ENCODE data around the gene DIS3L2.

The DIS3L2 gene

DNA sequence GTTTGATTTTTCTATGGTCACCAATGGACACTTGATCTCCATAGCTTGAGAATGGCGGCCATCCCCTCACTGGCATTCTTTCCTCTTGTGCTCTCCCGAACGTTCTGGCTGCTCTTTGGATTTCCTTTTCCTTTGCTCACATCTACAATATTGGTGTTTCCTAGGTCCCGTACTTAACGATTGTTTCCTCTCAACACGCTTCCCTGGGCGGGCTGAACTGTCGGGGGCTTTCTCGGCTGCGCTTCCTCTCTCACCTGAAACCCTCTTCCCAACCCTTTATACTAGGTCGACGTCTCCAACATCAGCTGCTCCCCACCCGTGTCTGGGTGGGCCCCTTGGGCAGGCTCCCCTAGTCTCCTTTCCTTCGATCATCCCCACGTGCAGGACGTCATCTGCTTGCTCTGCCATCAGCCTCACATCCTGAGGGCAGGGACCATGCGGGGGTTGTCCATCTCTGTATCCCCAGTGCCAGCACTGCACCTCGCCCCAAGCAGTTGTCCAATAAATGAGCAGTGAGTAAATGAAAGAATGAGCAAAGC lies 634 bp upstream of the DIS3L2 start:
- DNase-seq, result no peak

DNA sequence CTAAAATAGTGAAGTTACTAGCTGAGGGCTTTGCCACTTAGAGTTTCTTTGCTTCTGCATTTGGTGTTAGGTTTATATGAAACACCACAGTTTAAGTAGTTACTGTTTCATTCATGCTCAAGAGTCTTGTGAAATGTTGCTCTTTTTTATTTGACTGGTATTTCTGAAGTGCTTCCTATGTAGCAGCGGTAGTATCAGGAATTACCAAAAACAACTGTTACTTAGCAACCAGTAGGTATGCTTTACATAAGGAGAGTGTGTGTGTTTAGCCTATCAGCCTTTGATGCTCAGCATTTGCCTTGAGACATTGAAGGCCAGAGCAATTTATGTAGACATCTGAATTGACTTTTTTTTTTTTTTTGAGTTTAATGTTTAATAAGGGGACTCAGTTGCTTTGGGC lies 3.6 kb downstream of the DIS3L2 start:
- no peak for DNase-seq

DNA sequence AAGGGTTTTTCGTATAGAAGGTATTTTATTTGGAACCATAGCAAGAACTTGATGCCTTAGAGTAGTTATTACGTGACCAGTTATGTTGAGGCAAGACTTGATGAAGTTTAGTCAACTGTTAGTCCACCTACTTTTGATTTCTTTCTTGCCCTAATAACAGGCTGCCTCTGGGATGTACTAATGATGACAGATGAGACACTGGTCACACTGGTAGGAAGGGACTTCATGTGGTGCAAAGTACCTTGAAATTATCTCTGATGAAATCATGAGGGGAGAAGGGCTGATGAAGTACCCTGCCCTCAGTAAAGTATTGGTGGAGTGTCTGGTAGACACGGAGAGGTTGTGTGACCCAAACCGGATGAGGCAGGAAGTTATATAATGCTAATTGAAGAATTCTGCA lies 5.4 kb downstream of the DIS3L2 start:
- DNase-seq, result no peak

DNA sequence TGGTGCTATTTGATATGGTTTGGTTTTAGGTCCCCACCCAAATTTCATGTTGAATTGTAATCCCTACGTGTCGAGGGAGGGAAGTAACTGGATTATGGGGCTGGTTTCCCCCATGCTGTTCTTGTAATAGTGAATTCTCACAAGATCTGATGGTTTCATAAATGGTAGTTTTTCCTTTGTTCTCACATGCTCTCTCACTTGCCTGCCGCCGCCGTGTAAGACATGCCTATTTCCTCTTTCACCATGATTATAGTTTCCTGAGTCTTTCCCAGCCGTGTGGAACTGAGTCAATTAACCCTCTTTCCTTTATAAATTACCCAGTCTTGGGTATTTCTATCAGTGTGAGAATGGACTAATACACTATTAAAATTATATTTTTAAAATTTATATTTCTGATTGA lies 7.3 kb downstream of the DIS3L2 start:
- DNase-seq, result no peak

DNA sequence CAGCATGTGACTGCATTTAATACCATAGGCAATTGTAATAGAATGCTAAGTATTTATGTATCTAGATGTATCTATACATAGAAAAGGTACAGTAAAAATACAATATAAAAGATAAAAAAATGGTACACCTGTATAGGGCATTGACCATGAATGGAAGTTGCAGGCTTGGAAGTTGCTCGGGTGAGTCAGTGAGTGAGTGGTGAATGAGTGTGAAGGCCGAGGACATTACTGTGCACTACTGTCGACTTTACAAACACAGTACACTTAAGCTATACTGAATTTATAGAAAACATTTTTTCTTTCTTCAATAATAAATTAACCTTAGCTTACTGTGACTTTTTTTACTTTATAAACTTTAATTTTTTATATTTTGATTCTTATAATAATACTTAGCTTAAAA lies 8.9 kb downstream of the DIS3L2 start:
- no peak for DNase-seq

DNA sequence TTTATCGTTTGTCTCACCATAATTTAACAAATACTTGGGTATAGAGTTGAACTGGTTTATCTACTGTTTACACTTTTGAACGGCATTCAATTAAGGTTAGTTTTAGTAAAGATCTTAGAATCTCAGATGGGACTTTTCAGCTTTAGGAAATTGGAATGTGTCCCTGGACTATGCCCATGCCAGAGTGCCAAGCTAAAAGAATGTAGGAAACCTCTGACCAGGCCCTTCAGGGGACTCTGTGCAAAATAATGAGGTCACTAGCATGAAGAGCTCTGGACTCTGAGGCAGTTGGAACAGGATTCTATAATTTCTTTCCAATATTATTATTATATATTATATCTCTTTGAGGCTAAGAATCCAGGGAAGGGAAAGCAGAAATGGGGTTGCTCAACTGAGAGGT lies 13.5 kb downstream of the DIS3L2 start:
- no peak for DNase-seq

DNA sequence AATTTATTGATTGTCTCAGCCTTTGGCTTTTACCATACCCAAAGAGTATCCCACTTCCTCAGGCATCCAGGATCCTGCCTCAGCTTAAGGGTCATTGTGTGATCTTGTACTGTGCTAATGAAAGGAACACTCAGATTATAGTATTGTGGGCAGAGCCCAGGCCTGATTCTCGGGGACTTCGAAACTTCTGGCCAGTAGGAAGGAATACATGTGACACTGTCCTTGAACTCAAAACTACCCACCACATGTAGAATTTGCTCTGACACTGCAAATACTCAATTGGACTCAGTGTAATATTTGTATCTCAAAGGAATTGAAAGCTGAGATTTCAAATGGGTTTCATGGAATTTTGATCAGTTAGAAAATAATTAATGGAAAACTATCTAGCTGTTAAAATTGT lies 15.9 kb downstream of the DIS3L2 start:
- DNase-seq, result no peak

DNA sequence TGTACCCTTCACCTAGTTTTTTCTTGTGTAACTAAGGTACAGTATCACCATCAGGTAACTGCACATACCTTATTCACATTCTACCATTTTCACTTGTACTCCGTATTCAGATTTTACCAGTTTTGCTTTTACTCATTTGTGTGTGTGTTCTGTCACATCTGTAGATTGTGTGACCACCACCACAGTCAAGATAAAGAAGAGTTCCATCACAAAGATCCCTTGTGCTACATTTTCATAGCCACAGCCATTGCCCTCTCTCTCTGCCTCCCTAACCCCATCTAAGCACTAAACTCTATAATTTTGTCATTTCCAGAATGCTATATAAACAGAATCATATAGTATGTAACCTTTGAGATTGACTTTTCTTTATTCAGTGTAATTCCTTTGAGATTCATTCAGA lies 23.5 kb downstream of the DIS3L2 start:
- DNase-seq, result no peak

DNA sequence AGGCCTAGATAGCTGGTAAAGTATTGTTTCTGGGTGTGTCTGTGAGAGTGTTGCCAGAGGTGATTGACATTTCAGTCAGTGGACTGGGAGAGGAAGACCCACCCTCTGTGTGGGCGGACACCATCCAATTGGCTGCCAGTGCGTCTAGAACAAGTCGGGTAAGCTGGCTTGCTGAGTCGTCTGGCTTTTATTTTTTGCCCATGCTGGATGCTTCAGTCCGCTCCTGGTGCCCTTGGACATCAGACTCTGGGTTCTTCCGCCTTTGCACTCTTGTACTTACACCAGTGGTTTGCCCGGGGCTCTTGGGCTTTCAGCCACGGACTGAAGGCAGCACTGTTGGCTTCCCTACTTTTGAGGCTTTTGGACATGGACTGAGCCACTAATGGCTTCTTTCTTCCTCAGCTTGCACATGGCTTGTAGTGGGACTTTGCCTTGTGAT lies 24.3 kb downstream of the DIS3L2 start:
- no peak for DNase-seq

DNA sequence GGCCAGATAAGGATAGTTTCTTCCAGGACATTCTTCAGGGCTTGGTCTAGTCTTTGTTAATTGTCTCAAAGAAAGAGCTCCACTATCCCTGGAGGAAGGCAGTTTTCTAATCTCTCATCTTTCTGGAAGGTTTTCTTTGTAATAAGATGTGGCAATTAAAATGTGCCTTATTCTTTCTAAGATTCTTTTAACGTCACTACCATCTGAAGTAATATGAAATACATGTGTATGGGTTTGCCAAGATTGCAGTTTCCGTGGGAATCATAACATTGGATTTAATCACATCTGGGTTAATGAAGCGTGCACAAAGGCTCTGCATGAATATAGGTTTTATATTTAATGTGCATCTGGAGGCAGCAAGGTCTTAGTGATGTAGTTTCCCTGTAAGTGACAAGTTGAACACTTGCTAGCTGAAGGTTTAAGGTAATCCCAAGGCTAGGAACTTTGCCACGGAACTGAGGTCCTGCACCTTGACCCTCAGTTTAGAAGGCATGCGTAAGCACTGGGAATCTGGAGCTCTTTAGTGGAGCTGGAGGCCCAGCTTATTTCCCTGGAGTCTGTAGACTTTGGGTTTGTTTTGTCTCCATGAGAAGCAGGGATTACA lies 25.7 kb downstream of the DIS3L2 start:
- no peak for DNase-seq

DNA sequence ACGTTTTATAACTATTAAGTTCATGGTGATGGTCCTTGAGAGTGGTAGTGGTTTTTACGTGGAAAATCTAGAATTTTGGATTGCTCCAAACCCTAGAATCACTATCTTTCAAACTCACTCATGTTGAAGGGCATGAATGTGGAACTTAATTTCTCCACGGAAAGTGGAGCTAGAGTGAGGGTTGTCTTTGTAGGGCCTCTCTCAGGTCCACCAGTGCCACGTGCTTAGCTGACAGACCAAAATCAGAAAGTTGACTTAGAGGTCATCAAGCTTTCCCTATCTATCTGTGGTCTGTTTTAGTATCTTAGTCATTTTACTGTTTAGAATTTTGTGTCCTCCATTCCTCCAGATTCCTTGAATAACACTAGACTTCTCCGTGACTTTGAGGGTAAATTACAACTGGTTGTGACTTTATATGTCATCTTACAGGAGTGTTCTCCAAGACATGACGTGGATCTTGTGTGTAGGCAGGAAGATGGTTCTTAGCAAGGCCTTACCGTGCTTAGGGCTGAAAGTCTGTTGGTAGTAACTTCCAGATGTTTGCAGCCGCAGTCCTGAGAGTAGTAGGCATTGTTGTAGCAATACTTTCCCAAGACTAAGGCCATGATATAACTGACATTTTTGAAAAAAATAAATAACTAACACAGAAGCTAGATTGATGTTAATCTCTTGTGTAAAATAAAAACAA lies 26.8 kb downstream of the DIS3L2 start:
- DNase-seq, result no peak

DNA sequence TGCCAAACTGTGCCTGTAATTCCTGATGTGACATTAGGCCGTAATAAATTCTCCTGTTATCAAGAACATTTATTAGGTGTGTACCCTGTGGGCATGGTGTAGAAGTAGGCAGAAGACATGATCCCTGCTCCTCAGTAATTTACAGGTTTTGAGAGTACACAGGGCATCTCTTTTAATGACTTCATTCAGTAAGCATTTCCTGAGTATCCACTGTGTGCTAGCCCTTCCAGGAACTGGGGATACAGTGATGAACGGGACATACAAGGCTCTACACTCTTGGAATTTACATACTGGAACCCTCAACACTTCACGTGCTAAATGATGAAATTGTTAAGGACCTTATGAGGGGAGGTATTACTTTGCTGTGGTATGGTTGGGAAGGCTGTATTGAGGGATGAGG lies 30.2 kb downstream of the DIS3L2 start:
- no peak for DNase-seq

DNA sequence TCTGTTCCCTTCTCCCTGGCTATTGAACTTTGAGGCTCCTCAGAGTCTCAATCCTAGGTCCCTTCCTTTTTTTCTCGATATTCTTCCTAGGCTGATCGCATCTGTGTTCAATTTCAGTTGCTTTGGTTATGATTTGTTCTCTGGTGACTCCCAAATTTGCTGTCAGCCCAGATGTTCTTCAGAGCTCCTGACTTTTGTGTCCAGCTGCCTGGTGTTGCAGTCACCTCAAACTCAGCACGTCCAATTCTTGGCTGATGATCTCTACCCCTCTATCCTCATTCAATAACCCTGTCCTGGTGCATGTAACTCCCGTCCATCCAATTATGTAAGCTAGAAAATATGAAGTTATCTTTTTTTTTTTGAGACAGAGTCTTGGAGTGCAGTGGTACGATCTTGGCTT lies 31.4 kb downstream of the DIS3L2 start:
- no peak for DNase-seq

DNA sequence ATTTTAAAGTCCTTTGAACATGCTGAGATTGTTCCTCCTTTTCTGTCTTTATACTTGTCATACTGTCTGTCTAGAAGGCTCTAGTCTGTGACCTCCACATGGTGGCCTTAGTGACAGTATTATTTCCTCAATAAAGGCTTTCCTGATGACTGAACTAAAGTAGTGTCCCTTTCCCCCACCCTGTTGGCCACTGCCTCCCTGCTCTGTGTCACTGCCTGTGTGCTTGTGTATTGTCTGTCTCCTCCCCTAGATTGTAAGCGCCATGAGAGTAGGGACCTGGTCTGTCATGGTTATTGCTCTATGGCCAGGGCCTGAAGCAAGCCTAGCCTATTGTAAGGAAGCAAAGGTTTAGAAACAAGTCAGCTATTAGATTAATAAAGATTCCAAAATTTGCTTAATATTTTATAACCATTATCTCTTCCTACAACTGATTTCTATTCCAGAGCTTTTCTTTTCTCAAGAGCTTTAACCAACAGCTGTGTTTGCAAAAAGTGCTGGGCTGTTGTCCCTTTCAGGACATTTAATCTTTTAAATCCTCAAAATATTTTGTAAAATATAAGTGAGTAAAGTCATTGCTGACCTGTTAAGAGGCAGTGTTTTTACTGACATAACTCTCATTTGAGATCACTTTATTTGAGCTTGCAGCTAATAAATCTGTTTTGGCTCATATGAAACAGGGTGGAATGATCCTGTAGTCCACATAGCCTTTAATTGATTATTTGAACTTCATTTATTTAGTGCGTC lies 35.5 kb downstream of the DIS3L2 start:
- DNase-seq, result no peak

DNA sequence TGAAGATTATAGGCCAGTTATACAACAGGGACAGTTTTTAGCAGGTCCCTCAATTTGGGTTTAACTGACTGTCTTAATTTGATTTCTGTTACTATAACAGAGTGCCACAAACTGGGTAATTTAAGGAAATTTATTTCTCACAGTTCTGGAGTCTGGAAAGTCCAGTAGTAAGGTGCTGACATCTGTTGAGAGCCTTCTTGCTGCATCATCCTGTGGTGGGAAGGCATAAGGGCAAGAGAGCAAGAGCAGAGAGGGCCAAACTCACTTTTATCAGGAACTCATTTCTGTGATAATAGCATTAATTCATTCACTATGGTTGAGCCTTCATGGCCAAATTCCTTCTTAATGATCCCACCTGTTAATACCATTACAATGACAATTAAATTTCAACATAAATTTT lies 36.5 kb downstream of the DIS3L2 start:
- DNase-seq, result no peak

DNA sequence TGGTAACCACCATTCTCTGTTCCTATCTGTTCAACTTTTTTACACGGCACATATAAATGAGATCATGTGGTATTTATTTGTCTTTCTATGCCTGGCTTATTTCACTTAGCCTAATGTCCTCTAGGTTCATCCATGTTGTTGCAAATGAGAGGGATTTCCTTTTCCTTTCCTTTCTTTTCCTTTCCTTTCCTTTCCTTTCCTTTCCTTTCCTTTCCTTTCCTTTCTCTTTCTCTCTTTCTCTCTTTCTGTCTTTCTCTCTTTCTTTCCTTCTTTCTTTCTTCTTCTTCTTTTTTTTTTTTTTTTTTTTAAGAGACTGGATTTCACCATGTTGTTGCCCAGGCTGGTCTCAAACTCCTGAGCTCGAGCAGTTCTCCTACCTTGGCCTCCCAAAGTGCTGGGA lies 38.9 kb downstream of the DIS3L2 start:
- DNase-seq, result no peak

DNA sequence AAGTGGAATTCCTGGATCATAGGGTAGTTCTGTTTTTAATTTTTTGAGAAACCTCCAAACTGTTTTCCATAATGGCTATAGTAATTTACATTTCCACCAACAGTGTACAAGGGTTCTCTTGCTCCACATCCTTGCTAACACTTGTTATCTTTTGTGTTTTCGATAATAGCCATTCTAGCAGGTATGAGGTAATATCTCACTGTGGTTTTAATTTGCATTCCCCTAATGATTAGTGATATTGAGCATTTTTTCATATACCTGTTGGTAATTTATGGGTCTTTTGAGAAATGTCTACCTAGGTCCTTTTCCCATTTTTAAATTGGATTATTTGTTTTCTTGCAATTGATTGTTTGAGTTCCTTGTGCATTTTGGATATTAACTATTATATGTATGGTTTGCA lies 39.6 kb downstream of the DIS3L2 start:
- no peak for DNase-seq

DNA sequence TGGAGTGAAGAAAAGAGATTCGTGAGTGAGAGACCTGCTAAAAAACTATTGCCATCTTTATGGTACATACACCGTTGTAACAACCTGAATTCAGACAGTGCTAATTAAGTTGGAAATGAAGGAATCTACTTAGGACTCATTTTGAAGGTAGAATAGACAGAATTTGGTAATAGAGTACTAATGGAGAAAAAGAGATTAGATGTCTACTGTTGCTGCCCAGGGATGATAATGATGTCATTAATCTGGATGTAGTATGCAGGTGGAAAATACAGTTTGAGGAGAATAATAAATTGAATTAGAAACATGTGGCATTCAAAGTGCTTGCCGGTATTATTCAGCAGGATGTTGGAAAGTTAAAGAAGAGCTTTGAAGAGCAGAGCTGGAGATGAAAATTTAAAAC lies 44.7 kb downstream of the DIS3L2 start:
- DNase-seq, result no peak

DNA sequence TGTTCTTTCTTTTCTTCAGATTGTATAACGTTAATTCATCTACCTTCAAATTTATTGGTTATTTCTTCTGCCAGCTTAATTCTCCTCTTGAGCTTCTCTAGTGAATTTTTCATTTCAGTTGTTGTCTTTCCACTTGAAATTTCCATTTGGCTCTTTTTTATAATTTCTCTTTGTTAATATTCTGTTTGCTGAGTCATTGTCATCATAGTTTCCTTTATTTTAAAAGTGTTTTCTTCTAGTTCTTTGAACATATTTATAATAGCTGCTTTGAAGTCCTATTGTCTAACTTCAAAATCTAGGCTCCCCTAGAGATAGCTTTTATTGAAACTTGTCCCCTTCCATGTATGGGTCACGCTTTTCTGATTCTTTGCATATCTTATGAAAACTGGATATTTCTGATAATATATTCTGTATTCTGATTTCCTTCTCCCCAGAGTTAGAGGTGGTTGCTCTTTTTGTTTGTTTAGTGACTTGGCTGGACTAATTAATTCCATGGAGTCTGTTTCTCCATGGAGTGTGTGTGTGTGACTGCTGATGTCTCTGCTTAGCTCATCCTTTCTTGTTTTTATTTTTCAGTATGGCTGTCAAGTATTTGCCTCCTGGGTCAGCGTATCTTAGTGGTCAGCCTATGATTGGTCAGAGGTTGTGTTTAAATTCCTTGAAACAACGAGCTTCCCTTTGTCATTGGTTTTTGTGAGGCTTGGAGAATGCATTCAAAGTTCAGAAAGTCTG lies 47.6 kb downstream of the DIS3L2 start:
- no peak for DNase-seq

DNA sequence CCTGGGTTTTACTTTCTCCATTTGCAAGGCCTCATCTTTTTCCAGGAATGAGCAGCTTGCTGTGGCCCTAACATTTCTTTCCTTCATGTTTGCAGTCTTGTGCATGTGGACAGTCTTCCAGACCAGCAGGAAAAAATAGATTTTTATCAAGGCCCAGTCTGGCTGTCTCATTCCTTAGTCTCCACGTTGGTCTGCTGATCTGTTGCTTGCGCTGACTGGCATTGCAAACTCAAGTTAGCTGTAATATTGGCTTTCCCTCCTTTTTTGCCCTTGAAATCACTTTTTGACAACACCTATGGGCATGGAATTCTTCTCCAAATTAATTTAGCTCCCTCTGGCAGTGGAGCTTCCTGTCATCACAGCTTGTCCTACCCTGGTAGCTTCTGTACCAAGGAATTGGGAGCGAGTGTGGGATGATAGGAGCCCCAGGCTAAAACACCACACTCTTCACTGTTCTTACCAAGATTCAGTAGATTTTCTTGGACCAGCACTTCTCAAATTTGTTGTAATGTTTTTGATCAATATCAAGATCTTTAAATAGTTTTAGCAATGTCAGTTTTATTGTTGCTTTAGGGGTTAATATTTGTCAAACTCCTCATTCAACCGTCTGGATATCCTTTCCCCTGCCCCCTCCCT lies 48.2 kb downstream of the DIS3L2 start:
- DNase-seq, result no peak

DNA sequence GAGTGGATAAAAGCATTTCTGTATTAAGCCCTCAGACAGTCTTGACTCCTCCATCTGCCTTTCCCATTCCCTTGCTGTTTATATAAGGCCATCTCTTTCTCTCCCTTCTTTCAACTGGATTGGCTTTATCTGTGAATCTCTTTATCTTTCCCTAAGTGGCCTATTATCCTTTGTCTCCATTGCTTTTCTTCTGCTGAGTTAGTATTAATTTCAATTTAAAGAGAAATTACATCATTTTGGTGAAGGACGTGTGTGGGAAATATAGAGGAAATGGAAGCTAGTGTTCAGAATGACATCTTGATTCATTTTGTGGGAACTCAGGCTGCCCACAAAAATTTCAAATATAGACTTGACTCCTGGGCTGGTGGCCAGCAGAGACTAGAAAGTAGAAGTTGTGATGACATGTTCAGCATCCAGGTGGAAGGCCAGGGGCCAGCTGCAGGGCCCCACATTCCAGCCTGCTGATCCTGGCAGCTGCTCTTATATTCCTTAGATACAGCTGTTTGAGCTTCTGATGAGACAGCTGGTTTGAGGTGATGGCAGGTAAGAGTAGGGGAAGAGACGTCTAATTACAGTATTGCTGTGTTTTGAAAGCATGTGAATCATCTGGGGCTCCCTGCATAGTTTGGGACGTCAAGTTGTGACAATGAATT lies 52.3 kb downstream of the DIS3L2 start:
- DNase-seq, result no peak

DNA sequence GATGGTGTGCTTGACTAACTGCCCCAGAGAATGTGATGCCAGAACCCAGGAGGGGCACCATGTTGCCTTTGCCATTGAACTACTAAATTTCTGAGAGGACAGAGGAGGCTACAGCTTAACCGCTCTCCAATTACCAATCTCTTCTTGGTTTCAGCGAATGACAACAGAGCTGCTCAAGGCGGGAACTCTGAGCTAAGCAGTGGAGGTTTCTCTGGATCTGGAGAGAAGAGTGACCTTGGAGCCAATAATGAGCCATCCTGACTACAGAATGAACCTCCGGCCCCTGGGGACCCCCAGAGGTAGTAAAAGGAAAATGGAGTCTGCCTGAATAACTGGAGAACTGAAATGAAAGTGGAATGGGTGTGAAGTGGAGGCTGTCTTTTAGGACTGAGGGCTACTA lies 53.2 kb downstream of the DIS3L2 start:
- no peak for DNase-seq
